ENCODE data around the gene MCF2L.
A peak's percentile ranks its signal among the peaks of the same experiment; 100 is the strongest.

DNA sequence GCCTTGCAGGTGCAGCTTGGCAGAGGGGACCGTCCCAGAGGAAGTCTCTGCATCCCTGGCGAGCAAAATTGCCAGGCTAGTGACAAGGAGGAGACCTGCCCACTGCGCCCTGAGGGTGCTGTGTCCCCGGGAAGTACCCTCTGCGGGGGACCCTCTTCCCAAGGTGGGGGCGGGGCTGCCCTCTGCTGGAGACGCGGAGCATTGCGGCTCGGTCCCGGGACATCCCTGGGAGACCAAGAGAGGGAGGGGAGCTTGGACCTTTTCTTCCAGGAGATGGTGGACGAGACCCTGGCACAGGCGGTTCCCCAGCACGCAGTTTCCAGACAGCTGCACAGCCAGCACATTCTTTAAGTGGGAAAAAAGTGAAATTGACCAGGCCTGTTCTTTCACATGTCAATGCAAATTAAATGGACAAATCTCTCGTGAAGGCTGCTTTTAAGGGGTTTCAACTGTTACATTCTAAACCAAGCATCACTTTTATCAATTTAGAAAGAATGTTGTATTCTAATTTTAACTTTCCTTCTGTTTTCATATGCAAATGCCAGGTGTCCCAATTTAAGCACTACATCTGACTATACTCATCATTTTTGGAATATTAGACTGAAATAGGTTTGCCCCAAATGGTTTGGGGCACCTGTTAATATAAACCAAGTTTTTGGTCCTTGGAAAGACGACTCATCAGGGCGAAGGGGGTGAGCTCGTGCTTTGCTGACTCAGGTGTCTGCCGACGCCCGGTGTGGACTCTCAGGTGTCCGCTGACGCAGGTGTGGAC is 60.7 kb downstream of the MCF2L start:
- TF ChIP-seq, protein P1, sequence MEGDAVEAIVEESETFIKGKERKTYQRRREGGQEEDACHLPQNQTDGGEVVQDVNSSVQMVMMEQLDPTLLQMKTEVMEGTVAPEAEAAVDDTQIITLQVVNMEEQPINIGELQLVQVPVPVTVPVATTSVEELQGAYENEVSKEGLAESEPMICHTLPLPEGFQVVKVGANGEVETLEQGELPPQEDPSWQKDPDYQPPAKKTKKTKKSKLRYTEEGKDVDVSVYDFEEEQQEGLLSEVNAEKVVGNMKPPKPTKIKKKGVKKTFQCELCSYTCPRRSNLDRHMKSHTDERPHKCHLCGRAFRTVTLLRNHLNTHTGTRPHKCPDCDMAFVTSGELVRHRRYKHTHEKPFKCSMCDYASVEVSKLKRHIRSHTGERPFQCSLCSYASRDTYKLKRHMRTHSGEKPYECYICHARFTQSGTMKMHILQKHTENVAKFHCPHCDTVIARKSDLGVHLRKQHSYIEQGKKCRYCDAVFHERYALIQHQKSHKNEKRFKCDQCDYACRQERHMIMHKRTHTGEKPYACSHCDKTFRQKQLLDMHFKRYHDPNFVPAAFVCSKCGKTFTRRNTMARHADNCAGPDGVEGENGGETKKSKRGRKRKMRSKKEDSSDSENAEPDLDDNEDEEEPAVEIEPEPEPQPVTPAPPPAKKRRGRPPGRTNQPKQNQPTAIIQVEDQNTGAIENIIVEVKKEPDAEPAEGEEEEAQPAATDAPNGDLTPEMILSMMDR (conservative IDR thresholded peaks at IDR 0.05; ENCODE audit: low read depth in 2 of 2) = peak; percentile 93 to 95
- TF ChIP-seq, protein P2, sequence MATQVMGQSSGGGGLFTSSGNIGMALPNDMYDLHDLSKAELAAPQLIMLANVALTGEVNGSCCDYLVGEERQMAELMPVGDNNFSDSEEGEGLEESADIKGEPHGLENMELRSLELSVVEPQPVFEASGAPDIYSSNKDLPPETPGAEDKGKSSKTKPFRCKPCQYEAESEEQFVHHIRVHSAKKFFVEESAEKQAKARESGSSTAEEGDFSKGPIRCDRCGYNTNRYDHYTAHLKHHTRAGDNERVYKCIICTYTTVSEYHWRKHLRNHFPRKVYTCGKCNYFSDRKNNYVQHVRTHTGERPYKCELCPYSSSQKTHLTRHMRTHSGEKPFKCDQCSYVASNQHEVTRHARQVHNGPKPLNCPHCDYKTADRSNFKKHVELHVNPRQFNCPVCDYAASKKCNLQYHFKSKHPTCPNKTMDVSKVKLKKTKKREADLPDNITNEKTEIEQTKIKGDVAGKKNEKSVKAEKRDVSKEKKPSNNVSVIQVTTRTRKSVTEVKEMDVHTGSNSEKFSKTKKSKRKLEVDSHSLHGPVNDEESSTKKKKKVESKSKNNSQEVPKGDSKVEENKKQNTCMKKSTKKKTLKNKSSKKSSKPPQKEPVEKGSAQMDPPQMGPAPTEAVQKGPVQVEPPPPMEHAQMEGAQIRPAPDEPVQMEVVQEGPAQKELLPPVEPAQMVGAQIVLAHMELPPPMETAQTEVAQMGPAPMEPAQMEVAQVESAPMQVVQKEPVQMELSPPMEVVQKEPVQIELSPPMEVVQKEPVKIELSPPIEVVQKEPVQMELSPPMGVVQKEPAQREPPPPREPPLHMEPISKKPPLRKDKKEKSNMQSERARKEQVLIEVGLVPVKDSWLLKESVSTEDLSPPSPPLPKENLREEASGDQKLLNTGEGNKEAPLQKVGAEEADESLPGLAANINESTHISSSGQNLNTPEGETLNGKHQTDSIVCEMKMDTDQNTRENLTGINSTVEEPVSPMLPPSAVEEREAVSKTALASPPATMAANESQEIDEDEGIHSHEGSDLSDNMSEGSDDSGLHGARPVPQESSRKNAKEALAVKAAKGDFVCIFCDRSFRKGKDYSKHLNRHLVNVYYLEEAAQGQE (IDR thresholded peaks at IDR 0.05; ENCODE audit: unreplicated experiment) = no peak
